ENCODE results near the gene SCAPER. TPM values are rescaled to one million over a fixed set of nuclear protein-coding genes. Genes with fewer than 3 reads are reported as not detected.

The SCAPER gene
- polyA plus RNA-seq, 1 experiment = 5.4 TPM

DNA sequence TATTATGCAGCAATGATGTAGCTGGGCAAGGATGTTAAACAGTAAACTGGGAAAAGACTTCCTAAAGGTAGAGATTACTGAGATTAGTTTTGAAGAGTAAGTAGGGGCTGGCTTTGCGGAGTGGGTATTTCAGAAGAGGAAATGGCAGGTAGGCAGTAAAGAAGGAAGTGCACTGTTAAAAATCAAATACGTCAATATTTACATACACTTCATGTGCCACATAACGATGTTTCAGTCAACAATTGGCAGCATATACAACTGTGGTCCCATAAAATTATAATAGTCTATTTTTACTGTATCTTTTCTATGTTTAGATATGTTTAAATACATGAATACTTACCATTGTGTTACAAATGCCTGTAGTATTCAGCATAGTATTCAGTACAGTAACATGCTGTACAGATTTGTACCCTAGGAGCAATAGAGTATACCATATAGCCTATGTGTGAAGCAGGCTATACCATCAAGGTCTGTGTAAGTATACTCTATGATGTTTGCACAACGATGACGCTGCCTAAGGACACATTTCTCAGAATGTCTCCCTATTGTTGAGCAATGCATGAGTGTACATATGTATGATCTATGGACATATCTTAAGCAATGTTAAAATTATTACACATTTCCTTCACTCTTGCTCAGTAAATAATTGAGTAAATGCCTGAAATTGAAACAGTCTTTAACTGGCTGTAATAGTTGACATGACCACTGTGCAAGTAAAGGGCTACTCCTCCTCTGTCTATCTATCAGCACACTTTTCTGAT lies 371.9 kb downstream of the SCAPER start:
- H3K9me3 ChIP-seq (ENCODE audit: control insufficient read depth, insufficient read depth, low read length) = no peaks in the 10 kb centered on the region
- no peak for DNase-seq (ENCODE audit: low read depth, low spot score)
- CTCF ChIA-PET = no interaction called here
- H3K27me3 ChIP-seq (ENCODE audit: control insufficient read depth, insufficient read depth, low read length) = no peaks in the 10 kb centered on the region
- H3K4me3 ChIP-seq (ENCODE audit: low read depth, low read length) = no peak overlapping the region
- TF ChIP-seq, protein P1, sequence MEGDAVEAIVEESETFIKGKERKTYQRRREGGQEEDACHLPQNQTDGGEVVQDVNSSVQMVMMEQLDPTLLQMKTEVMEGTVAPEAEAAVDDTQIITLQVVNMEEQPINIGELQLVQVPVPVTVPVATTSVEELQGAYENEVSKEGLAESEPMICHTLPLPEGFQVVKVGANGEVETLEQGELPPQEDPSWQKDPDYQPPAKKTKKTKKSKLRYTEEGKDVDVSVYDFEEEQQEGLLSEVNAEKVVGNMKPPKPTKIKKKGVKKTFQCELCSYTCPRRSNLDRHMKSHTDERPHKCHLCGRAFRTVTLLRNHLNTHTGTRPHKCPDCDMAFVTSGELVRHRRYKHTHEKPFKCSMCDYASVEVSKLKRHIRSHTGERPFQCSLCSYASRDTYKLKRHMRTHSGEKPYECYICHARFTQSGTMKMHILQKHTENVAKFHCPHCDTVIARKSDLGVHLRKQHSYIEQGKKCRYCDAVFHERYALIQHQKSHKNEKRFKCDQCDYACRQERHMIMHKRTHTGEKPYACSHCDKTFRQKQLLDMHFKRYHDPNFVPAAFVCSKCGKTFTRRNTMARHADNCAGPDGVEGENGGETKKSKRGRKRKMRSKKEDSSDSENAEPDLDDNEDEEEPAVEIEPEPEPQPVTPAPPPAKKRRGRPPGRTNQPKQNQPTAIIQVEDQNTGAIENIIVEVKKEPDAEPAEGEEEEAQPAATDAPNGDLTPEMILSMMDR (IDR thresholded peaks at IDR 0.05; ENCODE audit: low read depth, low read length) = no peak
- POLR2A ChIA-PET = no interaction called here
- H3K27ac ChIP-seq (ENCODE audit: low read depth, low read length) = no peak overlapping the region

DNA sequence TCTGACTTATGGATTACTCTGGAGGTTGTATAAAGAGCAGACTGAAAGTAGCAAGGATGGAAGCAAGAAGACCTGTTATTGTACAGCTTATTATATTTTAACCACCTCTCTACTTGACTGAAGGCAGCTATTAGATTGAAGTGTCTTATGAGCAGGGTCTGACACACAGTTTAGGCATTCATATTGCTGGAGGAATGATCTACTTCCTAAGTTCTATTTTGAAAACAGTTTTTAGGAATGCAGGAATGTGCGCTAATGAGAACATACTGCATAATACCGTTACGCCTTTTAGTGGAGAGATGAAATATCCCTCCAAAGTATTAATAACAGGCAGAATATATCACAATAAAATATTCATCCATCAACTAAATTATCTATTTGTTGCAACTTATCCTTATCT lies 375.2 kb downstream of the SCAPER start:
- H3K9me3 ChIP-seq (ENCODE audit: control insufficient read depth, insufficient read depth, low read length) = no peaks in the 10 kb centered on the region
- no peak for DNase-seq (ENCODE audit: low read depth, low spot score)
- ChIA-PET POLR2A (interaction anchor here (0.6 kb wide), 1 partner anchor 78 kb away, joined by 3 read pairs; no protein-coding TSS in a partner anchor), CTCF (no interaction called here)
- H3K4me3 ChIP-seq (ENCODE audit: low read depth, low read length) = no peak overlapping the region
- no peaks in the 10 kb centered on the region for H3K27me3 ChIP-seq (ENCODE audit: control insufficient read depth, insufficient read depth, low read length)
- TF ChIP-seq, protein P1 (IDR thresholded peaks at IDR 0.05; ENCODE audit: low read depth, low read length) = no peak
- no peak overlapping the region for H3K27ac ChIP-seq (ENCODE audit: low read depth, low read length)

- ChIA-PET POLR2A (no interaction called here), CTCF (no interaction called here)
Observed at GRCh38 chr15:76526111-76526510, 379.0 kb downstream of the SCAPER start.

DNA sequence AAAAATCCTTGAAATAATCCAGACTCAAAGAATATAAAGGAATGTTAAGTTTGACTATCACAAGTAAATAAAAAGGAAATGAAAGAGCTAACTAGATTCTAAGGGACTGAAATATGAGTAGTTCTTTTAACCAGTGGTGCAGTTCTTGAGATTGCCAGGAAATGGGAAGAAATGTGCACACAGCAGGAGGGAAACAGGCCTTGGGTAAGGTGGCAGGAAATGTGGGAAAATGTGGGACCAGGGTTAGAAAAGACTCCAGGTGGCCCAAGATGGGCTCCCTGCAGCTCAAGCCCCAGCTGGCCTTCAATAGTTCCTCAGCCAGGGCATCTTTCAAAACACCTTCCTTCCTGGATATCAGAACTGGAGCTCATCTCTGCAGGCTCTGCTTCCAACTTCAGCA lies 387.2 kb downstream of the SCAPER start:
- Histone ChIP-seq H3K9me3 (ENCODE audit: control insufficient read depth, insufficient read depth, low read length) (no peaks in the 10 kb centered on the region), H3K27ac (ENCODE audit: low read depth, low read length) (no peak overlapping the region), H3K4me3 (ENCODE audit: low read depth, low read length) (no peak overlapping the region), H3K27me3 (ENCODE audit: control insufficient read depth, insufficient read depth, low read length) (no peaks in the 10 kb centered on the region)
- ChIA-PET CTCF (no interaction called here), POLR2A (no interaction called here)
- TF ChIP-seq, protein P1 (IDR thresholded peaks at IDR 0.05; ENCODE audit: low read depth, low read length) = no peak
- DNase-seq (ENCODE audit: low read depth, low spot score) = no peak

More at GRCh38 chr15:76526111-76526510, 379.0 kb downstream of the SCAPER start:
- H3K27me3 ChIP-seq (ENCODE audit: control insufficient read depth, insufficient read depth, low read length) = no peaks in the 10 kb centered on the region
- no peak overlapping the region for H3K27ac ChIP-seq (ENCODE audit: low read depth, low read length)
- DNase-seq (ENCODE audit: low read depth, low spot score) = no peak
- H3K9me3 ChIP-seq (ENCODE audit: control insufficient read depth, insufficient read depth, low read length) = no peaks in the 10 kb centered on the region
- no peak overlapping the region for H3K4me3 ChIP-seq (ENCODE audit: low read depth, low read length)
- TF ChIP-seq, protein P1 (IDR thresholded peaks at IDR 0.05; ENCODE audit: low read depth, low read length) = no peak

GRCh38 chr15:76514282-76514681 lies 390.9 kb downstream of the SCAPER start:
- TF ChIP-seq, protein P1 (IDR thresholded peaks at IDR 0.05; ENCODE audit: low read depth, low read length) = no peak
- CTCF ChIA-PET = no interaction called here
- DNase-seq (ENCODE audit: low read depth, low spot score) = no peak
- Histone ChIP-seq H3K27me3 (ENCODE audit: control insufficient read depth, insufficient read depth, low read length) (no peaks in the 10 kb centered on the region), H3K4me3 (ENCODE audit: low read depth, low read length) (no peak overlapping the region), H3K27ac (ENCODE audit: low read depth, low read length) (no peak overlapping the region), H3K9me3 (ENCODE audit: control insufficient read depth, insufficient read depth, low read length) (no peaks in the 10 kb centered on the region)
- POLR2A ChIA-PET = no interaction called here
